Upper lobe of left lung (tissue), 6 donors: ENCODE results near the gene SCARB1. TPM values are rescaled to one million over a fixed set of nuclear protein-coding genes. Genes with fewer than 3 reads are reported as not detected.

ENCODE experiments used
- ATAC-seq, 2 donors: fragments of 200-7000 bp; cut with Tn5 transposase; one replicate each; pipeline ENCODE4 v1.9.1; 2022; ENCODE audit warnings: mild to moderate bottlenecking in 2 of 2, moderate library complexity in 2 of 2; ENCODE audit not compliant: low FRiP score in 2 of 2
- DNase-seq, 2 donors: peaks; one replicate each; pipeline ENCODE4 v3.0.0-alpha.2; 2019 to 2020
- H3K27ac ChIP-seq, 4 donors: fragments of 200-600 bp; sonication (generic); one replicate each; pipeline ENCODE4 v1.5.1; 2016 to 2019
- H3K27me3 ChIP-seq, 4 donors: fragments of 200-600 bp; sonication (generic); one replicate each; pipeline ENCODE4 v1.5.1; 2017 to 2019
- H3K36me3 ChIP-seq, 4 donors: fragments of 200-600 bp; sonication (generic); one replicate each; pipeline ENCODE4 v1.5.1; 2016 to 2019
- H3K4me1 ChIP-seq, 4 donors: fragments of 200-600 bp; sonication (generic); one replicate each; pipeline ENCODE4 v1.5.1; 2018 to 2019
- H3K4me3 ChIP-seq, 4 donors: fragments of 200-600 bp; sonication (generic); one replicate each; pipeline ENCODE4 v1.5.1; 2017 to 2019; ENCODE audit warnings: mild to moderate bottlenecking in 2 of 4, moderate library complexity in 1 of 4
- H3K9me3 ChIP-seq, 4 donors: fragments of 200-600 bp; sonication (generic); one replicate each; pipeline ENCODE4 v1.5.1; 2018 to 2019
- EP300 ChIP-seq, 4 donors: sonication (generic); formaldehyde crosslinking; IDR thresholded peaks; one replicate each; pipeline ENCODE4 v1.5.1; 2017; ENCODE audit warnings: antibody characterized with exemption in 4 of 4, control low read depth in 2 of 4
- POLR2A ChIP-seq, 4 donors: fragments of 450-650 bp; IDR thresholded peaks; one replicate each; pipeline ENCODE4 v1.5.1; 2016 to 2017; ENCODE audit warnings: antibody characterized with exemption in 4 of 4, mild to moderate bottlenecking in 2 of 4
- POLR2AphosphoS5 ChIP-seq, 2 donors: sonication (generic); formaldehyde crosslinking; IDR thresholded peaks; one replicate each; pipeline ENCODE4 v1.5.1; 2017; ENCODE audit warnings: antibody characterized with exemption in 2 of 2
- WGBS, 2 donors: methylation state at CpG; one replicate each; pipeline ENCODE4 v1.1.5; 2017 to 2018; 5-methylcytosine and 5-hydroxymethylcytosine counted together
- total RNA-seq, 6 donors: library from RNA; depleted of rRNA in 4 of 6; stranded (reverse); fragments of >200 nt in 4 of 6; gene quantifications; one replicate each; pipeline versions ENCODE4 v1.1.0 to v1.2.1, GENCODE V29; 2016 to 2021
- TF ChIP-seq, protein P1 (sequence below), 6 experiments: fragments of 450-650 bp in 4 of 6; fragments of 200-600 bp in 2 of 6; sonication (generic) in 2 of 6; IDR thresholded peaks; one replicate each; pipeline ENCODE4 v1.5.1; 2016 to 2019; ENCODE audit warnings: antibody characterized with exemption in 6 of 6
- donor health status: DM: no; HTN: no; CAD: no; lungs with moderate emphysema.
- donor health status: DM: no; HTN: yes; CAD: no; lungs with severe emphysema.

The SCARB1 gene
- total RNA-seq, 6 donors from 2014 or later, result 10.0 to 51.3 (median 22.5) TPM

- H3K27me3 ChIP-seq, result no peaks in the 10 kb centered on the region
- H3K4me1 ChIP-seq, result peaks cover 11 to 34% (median 26%) of the 10 kb centered on the region in 4 donors
Observed at GRCh38 chr12:124737772-124738635, 125.7 kb downstream of the SCARB1 start.

DNA sequence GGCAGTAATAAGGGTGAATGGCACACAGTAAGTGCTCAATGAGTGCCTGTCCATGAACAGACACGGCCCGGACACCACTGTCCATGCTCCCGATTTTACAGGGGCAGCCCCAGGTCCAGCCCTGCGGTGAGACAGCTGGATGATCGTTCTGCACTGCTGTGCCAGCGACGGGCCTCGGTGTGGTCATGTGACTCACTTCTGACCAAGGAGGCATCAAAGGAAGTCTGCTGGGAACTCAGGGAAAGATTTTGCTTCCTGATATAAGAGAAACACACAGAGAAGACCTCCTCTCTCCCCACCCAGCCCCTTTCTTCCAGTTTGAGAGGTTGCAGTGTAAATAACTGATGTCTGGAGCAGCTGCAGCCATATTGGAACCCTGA, 126.6 kb downstream of the SCARB1 start:
- H3K27ac ChIP-seq, result peak overlapping the region in 1 of 4 donors; percentile 79
- H3K4me1 ChIP-seq, result peaks cover 11 to 28% (median 20%) of the 10 kb centered on the region in 4 donors
- no peak overlapping the region for H3K4me3 ChIP-seq
- no peak for TF ChIP-seq POLR2AphosphoS5 (IDR thresholded peaks at IDR 0.05)
- TF ChIP-seq, protein P1, sequence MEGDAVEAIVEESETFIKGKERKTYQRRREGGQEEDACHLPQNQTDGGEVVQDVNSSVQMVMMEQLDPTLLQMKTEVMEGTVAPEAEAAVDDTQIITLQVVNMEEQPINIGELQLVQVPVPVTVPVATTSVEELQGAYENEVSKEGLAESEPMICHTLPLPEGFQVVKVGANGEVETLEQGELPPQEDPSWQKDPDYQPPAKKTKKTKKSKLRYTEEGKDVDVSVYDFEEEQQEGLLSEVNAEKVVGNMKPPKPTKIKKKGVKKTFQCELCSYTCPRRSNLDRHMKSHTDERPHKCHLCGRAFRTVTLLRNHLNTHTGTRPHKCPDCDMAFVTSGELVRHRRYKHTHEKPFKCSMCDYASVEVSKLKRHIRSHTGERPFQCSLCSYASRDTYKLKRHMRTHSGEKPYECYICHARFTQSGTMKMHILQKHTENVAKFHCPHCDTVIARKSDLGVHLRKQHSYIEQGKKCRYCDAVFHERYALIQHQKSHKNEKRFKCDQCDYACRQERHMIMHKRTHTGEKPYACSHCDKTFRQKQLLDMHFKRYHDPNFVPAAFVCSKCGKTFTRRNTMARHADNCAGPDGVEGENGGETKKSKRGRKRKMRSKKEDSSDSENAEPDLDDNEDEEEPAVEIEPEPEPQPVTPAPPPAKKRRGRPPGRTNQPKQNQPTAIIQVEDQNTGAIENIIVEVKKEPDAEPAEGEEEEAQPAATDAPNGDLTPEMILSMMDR (IDR thresholded peaks at IDR 0.05), result no peak
- no peak for TF ChIP-seq EP300 (IDR thresholded peaks at IDR 0.05)
- peak in 1 of 4 donors; percentile 75 for TF ChIP-seq POLR2A (IDR thresholded peaks at IDR 0.05)
- WGBS, 2 donors, result 55 to 76% methylated on average over 8 of the region's 8 CpGs
- no peak for ATAC-seq
- H3K9me3 ChIP-seq, result no peaks in the 10 kb centered on the region
- no peaks in the 10 kb centered on the region for H3K36me3 ChIP-seq
- peak in 1 of 2 donors; percentile 52 for DNase-seq
- H3K27me3 ChIP-seq, result no peaks in the 10 kb centered on the region

More at GRCh38 chr12:124737772-124738635, 125.7 kb downstream of the SCARB1 start:
- WGBS, 2 donors, result 80 to 96% methylated on average over 12 to 15 of the region's 15 CpGs
- Histone ChIP-seq H3K36me3 (no peaks in the 10 kb centered on the region), H3K9me3 (no peaks in the 10 kb centered on the region), H3K27ac (no peak overlapping the region), H3K4me3 (no peak overlapping the region)
- TF ChIP-seq POLR2A (IDR thresholded peaks at IDR 0.05) (no peak), EP300 (IDR thresholded peaks at IDR 0.05) (no peak), POLR2AphosphoS5 (IDR thresholded peaks at IDR 0.05) (no peak)
- TF ChIP-seq, protein P1 (IDR thresholded peaks at IDR 0.05), result no peak
- ATAC-seq (no peak), DNase-seq (no peak)

DNA sequence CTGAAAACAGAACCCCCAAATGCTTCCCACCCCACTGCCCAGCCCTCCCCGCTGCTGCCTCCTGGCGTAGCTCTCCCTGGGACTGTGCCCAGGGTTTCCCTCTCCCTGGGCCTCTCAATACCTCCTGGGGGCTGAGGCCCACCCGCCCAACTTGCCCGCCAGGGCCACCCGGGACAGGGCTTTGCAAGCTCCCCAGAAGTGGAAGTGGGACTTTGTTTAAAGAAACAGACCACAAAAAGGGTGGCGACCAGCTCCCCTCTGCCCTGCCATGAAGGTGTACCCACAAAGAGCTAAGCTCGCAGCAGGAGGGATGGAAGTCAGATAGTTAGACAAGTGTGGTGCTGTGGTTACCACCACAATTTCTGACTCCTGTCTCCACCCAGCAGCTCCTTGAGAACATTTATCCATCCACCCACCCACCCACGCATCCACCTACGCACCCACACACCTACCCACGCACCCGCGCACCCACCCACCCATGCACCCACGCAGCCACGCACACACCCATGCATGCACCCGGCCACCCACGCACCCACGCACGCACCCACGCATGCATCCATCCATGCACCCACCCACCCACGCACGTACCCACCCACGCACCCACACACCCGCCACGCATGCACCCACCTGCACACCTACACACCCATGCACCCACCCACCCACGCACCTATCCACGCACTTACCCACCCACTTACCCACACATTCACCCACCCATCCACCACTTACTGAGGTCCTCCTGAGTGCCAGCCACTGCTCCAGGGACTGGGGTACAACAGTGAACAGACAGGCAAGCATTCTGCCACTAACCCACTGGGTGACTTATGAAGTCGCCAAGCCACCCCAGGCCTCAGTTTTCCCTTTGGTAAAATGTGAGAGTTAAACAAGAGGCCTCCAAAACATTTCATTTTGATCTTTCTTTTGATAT, 127.3 kb downstream of the SCARB1 start:
- TF ChIP-seq EP300 (IDR thresholded peaks at IDR 0.05) (no peak), POLR2A (IDR thresholded peaks at IDR 0.05) (no peak), POLR2AphosphoS5 (IDR thresholded peaks at IDR 0.05) (no peak)
- TF ChIP-seq, protein P1 (IDR thresholded peaks at IDR 0.05), result no peak
- Histone ChIP-seq H3K9me3 (peaks cover 0 to 3% (median 0%) of the 10 kb centered on the region in 4 donors), H3K4me3 (peak overlapping the region in 1 of 4 donors; percentile 4), H3K36me3 (no peaks in the 10 kb centered on the region), H3K4me1 (peaks cover 11 to 23% (median 15%) of the 10 kb centered on the region in 4 donors), H3K27ac (peak overlapping the region in 1 of 4 donors; percentile 79), H3K27me3 (no peaks in the 10 kb centered on the region)
- ATAC-seq, result no peak
- no peak for DNase-seq
- WGBS, 2 donors, result 78 to 88% methylated on average over 20 to 27 of the region's 27 CpGs

GRCh38 chr12:124734224-124734788, 129.4 kb downstream of the SCARB1 start:
- Histone ChIP-seq H3K4me3 (no peak overlapping the region), H3K9me3 (peaks cover 0 to 3% (median 0%) of the 10 kb centered on the region in 4 donors), H3K36me3 (no peaks in the 10 kb centered on the region), H3K27ac (peak overlapping the region; percentile 39 to 79 (median 51)), H3K4me1 (peaks cover 0 to 18% (median 15%) of the 10 kb centered on the region in 4 donors), H3K27me3 (no peaks in the 10 kb centered on the region)
- peak in 1 of 2 donors; percentile 70 for DNase-seq
- TF ChIP-seq, protein P1 (IDR thresholded peaks at IDR 0.05), result peak in 2 of 6 experiments; percentile 4 to 26
- peak in 1 of 4 donors; percentile 66 for TF ChIP-seq POLR2A (IDR thresholded peaks at IDR 0.05)
- no peak for TF ChIP-seq EP300 (IDR thresholded peaks at IDR 0.05)
- WGBS, 2 donors, result 67 to 77% methylated on average over 22 of the region's 22 CpGs
- peak; percentile 35 to 80 for ATAC-seq
